CD8-positive, alpha-beta memory T cell (primary cell): ENCODE data around the gene SLC17A7. TPM values are rescaled to one million over a fixed set of nuclear protein-coding genes. Genes with fewer than 3 reads are reported as not detected.

Source experiments
- CTCF ChIA-PET: fragments of 350-600 bp; sonication (Branson Sonifier 250); formaldehyde crosslinking; loops from one replicate; lab custom pipeline; 2021; ENCODE audit warnings: antibody characterized with exemption; lab: Charles Lee
- POLR2A ChIA-PET: fragments of 350-600 bp; sonication (Branson Sonifier 250); formaldehyde crosslinking; loops from one replicate; lab custom pipeline; 2021; ENCODE audit warnings: antibody characterized with exemption; lab: Charles Lee
- DNase-seq, 5 donors: peaks; one replicate each; pipeline versions ENCODE4 v3.0.0 to v3.0.0-alpha.2; 2020 to 2022; ENCODE audit warnings: mixed read lengths in 1 of 5
- H3K27ac ChIP-seq: one replicate; pipeline ENCODE4 v1.7.0; 2013; ENCODE audit warnings: low read depth, mild to moderate bottlenecking, low read length, moderate library complexity
- H3K27me3 ChIP-seq: 2 replicates; pipeline ENCODE4 v1.7.0; 2013; ENCODE audit warnings: low read length, mild to moderate bottlenecking; ENCODE audit not compliant: insufficient read depth, poor library complexity, severe bottlenecking
- H3K36me3 ChIP-seq: 2 replicates; pipeline ENCODE4 v1.7.0; 2013; ENCODE audit warnings: mild to moderate bottlenecking, low read length, moderate library complexity; ENCODE audit not compliant: insufficient read depth
- H3K4me1 ChIP-seq: 2 replicates; pipeline ENCODE4 v1.7.0; 2013; ENCODE audit warnings: mild to moderate bottlenecking, low read length, moderate library complexity; ENCODE audit not compliant: insufficient read depth
- H3K4me3 ChIP-seq: 2 replicates; pipeline ENCODE4 v1.7.0; 2013; ENCODE audit warnings: mild to moderate bottlenecking, low read length
- H3K9me3 ChIP-seq: 2 replicates; pipeline ENCODE4 v1.7.0; 2013; ENCODE audit warnings: mild to moderate bottlenecking, low read length
- H3K27ac Mint-ChIP-seq, 8 donors: one replicate each; pipeline ENCODE4 v1.8.0; 2020 to 2021; ENCODE audit warnings: mixed read lengths in 8 of 8, mild to moderate bottlenecking in 6 of 8, inconsistent platforms in 3 of 8, moderate library complexity in 3 of 8
- H3K27me3 Mint-ChIP-seq, 2 donors: one replicate each; pipeline ENCODE4 v1.8.0; 2020 to 2021; ENCODE audit warnings: mixed read lengths in 2 of 2, mild to moderate bottlenecking in 1 of 2, moderate library complexity in 1 of 2
- H3K36me3 Mint-ChIP-seq, 3 donors: one replicate each; pipeline ENCODE4 v1.8.0; 2020 to 2021; ENCODE audit warnings: mixed read lengths in 3 of 3, inconsistent platforms in 1 of 3, mild to moderate bottlenecking in 1 of 3
- H3K4me1 Mint-ChIP-seq, 3 donors: one replicate each; pipeline ENCODE4 v1.8.0; 2020 to 2021; ENCODE audit warnings: mixed read lengths in 3 of 3, inconsistent platforms in 1 of 3, mild to moderate bottlenecking in 1 of 3
- H3K4me3 Mint-ChIP-seq, 7 donors: one replicate each; pipeline ENCODE4 v1.8.0; 2020 to 2021; ENCODE audit warnings: mixed read lengths in 7 of 7, mild to moderate bottlenecking in 6 of 7, moderate library complexity in 4 of 7, inconsistent platforms in 2 of 7
- H3K9me3 Mint-ChIP-seq, 5 donors: one replicate each; pipeline ENCODE4 v1.8.0; 2020 to 2022; ENCODE audit warnings: mixed read lengths in 5 of 5, mild to moderate bottlenecking in 3 of 5, moderate library complexity in 2 of 5, inconsistent platforms in 1 of 5
- polyA plus RNA-seq: library from polyadenylated mRNA; unstranded; fragments of 300-500 nt; fragmentation: Illumina TruSeq; gene quantifications from one replicate; pipeline ENCODE4 v1.2.3, GENCODE V29; 2021
- total RNA-seq, 2 experiments: library from RNA; stranded (reverse); gene quantifications; one replicate each; pipeline ENCODE4 v1.2.3, GENCODE V29; 2021

The SLC17A7 gene
- total and polyA plus RNA-seq, 3 experiments from 2014 or later, result 0.07 to 0.09 TPM; not detected in 1

DNA sequence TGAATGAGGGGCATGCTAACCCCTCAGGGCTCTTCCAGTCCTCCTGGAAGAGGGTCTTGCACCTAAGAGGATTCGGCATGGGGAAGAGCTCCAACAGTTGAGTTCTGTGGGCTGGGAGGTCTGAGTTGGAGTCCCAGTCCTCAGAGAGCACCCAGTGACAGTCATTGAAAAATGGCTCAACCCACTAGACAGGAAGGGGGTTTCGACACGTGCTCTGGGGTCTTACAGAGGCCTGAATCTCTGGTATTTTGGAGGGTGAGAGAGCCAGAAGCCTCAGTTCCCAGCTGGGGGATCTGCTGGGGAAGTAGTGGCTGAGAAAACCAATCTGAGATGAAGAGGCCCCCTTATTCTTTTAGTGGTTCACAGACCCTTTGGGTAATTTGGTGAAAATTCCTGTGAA lies 27.1 kb downstream of the SLC17A7 start:
- peaks cover 22 to 29% (median 27%) of the 10 kb centered on the region in 3 donors for H3K4me1 Mint-ChIP-seq
- H3K27me3 Mint-ChIP-seq, result peaks cover 17 to 19% of the 10 kb centered on the region in 2 donors
- no peak overlapping the region for H3K4me3 Mint-ChIP-seq
- Histone ChIP-seq H3K27ac (no peak overlapping the region), H3K36me3 (no peaks in the 10 kb centered on the region), H3K4me1 (peaks cover 23% of the 10 kb centered on the region), H3K9me3 (no peaks in the 10 kb centered on the region), H3K4me3 (no peak overlapping the region), H3K27me3 (no peaks in the 10 kb centered on the region)
- ChIA-PET CTCF (interaction anchor here (1.3 kb wide), 1 partner anchor 316 kb away, joined by 4 read pairs; no protein-coding TSS in a partner anchor), POLR2A (no interaction called here)
- peak overlapping the region in 1 of 8 donors; percentile 63 for H3K27ac Mint-ChIP-seq
- H3K9me3 Mint-ChIP-seq, result no peaks in the 10 kb centered on the region
- no peak for DNase-seq
- no peaks in the 10 kb centered on the region for H3K36me3 Mint-ChIP-seq

DNA sequence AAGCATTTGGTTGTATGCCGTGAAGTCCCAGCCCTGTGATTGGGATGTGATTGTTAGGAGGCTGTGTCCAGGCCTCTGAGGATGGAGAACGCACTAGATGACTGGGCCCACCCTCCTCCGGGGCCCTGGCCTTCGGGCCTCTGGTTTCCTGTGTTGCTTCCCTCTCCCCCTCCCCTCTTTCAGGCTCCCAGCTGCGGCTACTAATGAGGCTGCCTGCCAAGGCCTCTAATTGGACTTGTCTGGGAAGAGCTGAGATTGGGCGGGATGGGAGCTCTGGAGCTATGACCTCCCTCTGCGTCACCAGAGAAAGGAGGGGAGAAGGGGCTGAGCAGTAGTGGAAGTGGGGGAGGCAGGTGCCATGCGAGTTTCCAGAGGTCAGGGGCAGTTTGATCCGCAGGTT lies 28.0 kb downstream of the SLC17A7 start:
- H3K9me3 Mint-ChIP-seq, result no peaks in the 10 kb centered on the region
- H3K4me3 Mint-ChIP-seq, result no peak overlapping the region
- Histone ChIP-seq H3K9me3 (no peaks in the 10 kb centered on the region), H3K36me3 (no peaks in the 10 kb centered on the region), H3K27ac (no peak overlapping the region), H3K4me3 (no peak overlapping the region), H3K4me1 (peaks cover 32% of the 10 kb centered on the region), H3K27me3 (no peaks in the 10 kb centered on the region)
- peaks cover 30 to 38% (median 36%) of the 10 kb centered on the region in 3 donors for H3K4me1 Mint-ChIP-seq
- ChIA-PET CTCF (interaction anchor here (0.7 to 1.3 kb wide), 2 partner anchors 151 to 316 kb away, joined by 3 to 4 read pairs; no protein-coding TSS in a partner anchor), POLR2A (no interaction called here)
- DNase-seq, result no peak
- peak overlapping the region in 2 of 8 donors; percentile 27 to 72 for H3K27ac Mint-ChIP-seq
- H3K27me3 Mint-ChIP-seq, result peaks cover 11 to 13% of the 10 kb centered on the region in 2 donors
- H3K36me3 Mint-ChIP-seq, result no peaks in the 10 kb centered on the region

- POLR2A ChIA-PET, result no interaction called here
- Histone ChIP-seq H3K9me3 (no peaks in the 10 kb centered on the region), H3K4me1 (peaks cover 41% of the 10 kb centered on the region), H3K27ac (no peak overlapping the region), H3K4me3 (no peak overlapping the region), H3K36me3 (no peaks in the 10 kb centered on the region), H3K27me3 (no peaks in the 10 kb centered on the region)
- peak overlapping the region in 1 of 7 donors; percentile 46 for H3K4me3 Mint-ChIP-seq
- CTCF ChIA-PET, result interaction anchor here (0.9 to 2.2 kb wide), 3 partner anchors 8 to 31 kb away, joined by 3 to 6 read pairs (median 5); no protein-coding TSS in a partner anchor
- DNase-seq, result no peak
- H3K27me3 Mint-ChIP-seq, result peaks cover 0 to 6% of the 10 kb centered on the region in 2 donors
- no peaks in the 10 kb centered on the region for H3K9me3 Mint-ChIP-seq
- H3K27ac Mint-ChIP-seq, result peak overlapping the region in 5 of 8 donors; percentile 15 to 72 (median 29)
- no peaks in the 10 kb centered on the region for H3K36me3 Mint-ChIP-seq
- H3K4me1 Mint-ChIP-seq, result peaks cover 36 to 50% (median 47%) of the 10 kb centered on the region in 3 donors
These were observed 29.5 kb downstream of the SLC17A7 start for GRCh38 chr19:49411681-49412326.

DNA sequence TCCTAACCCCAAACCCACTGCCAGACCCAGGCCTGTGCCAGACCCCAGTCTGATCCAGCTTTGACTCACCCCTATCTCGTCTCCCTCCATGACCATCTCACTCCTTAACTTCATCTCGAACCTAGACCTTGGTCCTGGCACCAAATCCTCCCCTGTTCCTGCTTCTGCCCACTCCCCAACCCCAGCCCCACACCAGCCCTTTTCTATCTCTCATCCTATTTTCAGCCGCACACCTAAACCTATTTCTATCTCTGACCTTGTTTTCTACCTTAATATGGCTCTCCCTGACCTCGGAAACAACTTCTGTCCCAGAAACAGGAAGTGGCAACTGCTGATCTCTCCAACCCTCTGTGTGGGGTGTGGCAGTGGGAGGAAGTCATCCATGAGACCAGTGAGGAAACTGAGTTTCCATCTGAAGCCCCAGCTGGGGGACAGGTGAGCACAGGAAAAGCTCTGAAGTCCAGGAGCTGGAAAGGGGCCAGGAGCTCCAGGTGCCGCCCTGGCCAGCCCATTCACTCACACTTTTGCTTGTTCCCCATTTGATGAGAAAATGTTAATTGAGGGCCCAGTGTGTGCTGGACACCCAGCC lies 31.8 kb downstream of the SLC17A7 start:
- peak overlapping the region; percentile 3 for H3K27ac ChIP-seq
- peaks cover 0 to 6% of the 10 kb centered on the region in 2 donors for H3K27me3 Mint-ChIP-seq
- peak overlapping the region; percentile 5 for H3K4me3 ChIP-seq
- H3K9me3 Mint-ChIP-seq, result no peaks in the 10 kb centered on the region
- peaks cover 41% of the 10 kb centered on the region for H3K4me1 ChIP-seq
- DNase-seq, result no peak
- no peaks in the 10 kb centered on the region for H3K36me3 Mint-ChIP-seq
- ChIA-PET CTCF (interaction anchor here (0.9 to 1.5 kb wide), 4 partner anchors 18 to 64 kb away, joined by 3 to 4 read pairs (median 4); partner anchors contain the start of gene FLT3LG), POLR2A (interaction anchor here (1.0 kb wide), 1 partner anchor 41 kb away, joined by 3 read pairs; no protein-coding TSS in a partner anchor)
- H3K27ac Mint-ChIP-seq, result peak overlapping the region; percentile 63 to 96 (median 82)
- H3K4me1 Mint-ChIP-seq, result peaks cover 36 to 54% (median 50%) of the 10 kb centered on the region in 3 donors
- no peaks in the 10 kb centered on the region for H3K9me3 ChIP-seq
- H3K4me3 Mint-ChIP-seq, result peak overlapping the region; percentile 0 to 79 (median 55)
- H3K36me3 ChIP-seq, result no peaks in the 10 kb centered on the region
- no peaks in the 10 kb centered on the region for H3K27me3 ChIP-seq

- DNase-seq, result no peak
- H3K4me1 ChIP-seq, result peaks cover 41% of the 10 kb centered on the region
- POLR2A ChIA-PET, result interaction anchor here (1.0 kb wide), 1 partner anchor 41 kb away, joined by 3 read pairs; no protein-coding TSS in a partner anchor
- H3K4me3 ChIP-seq, result peak overlapping the region; percentile 5
- H3K9me3 ChIP-seq, result no peaks in the 10 kb centered on the region
- H3K27me3 ChIP-seq, result no peaks in the 10 kb centered on the region
- H3K27ac Mint-ChIP-seq, result peak overlapping the region in 7 of 8 donors; percentile 63 to 96 (median 84)
- peaks cover 0 to 4% of the 10 kb centered on the region in 2 donors for H3K27me3 Mint-ChIP-seq
- H3K36me3 Mint-ChIP-seq, result no peaks in the 10 kb centered on the region
- no peaks in the 10 kb centered on the region for H3K36me3 ChIP-seq
- CTCF ChIA-PET, result interaction anchor here (0.9 to 1.5 kb wide), 4 partner anchors 17 to 65 kb away, joined by 3 to 4 read pairs (median 4); partner anchors contain the start of gene FLT3LG
- peaks cover 36 to 54% (median 50%) of the 10 kb centered on the region in 3 donors for H3K4me1 Mint-ChIP-seq
- H3K27ac ChIP-seq, result peak overlapping the region; percentile 3
- no peaks in the 10 kb centered on the region for H3K9me3 Mint-ChIP-seq
- peak overlapping the region in 6 of 7 donors; percentile 19 to 72 (median 55) for H3K4me3 Mint-ChIP-seq
These were observed 32.4 kb downstream of the SLC17A7 start for GRCh38 chr19:49408816-49409440.

DNA sequence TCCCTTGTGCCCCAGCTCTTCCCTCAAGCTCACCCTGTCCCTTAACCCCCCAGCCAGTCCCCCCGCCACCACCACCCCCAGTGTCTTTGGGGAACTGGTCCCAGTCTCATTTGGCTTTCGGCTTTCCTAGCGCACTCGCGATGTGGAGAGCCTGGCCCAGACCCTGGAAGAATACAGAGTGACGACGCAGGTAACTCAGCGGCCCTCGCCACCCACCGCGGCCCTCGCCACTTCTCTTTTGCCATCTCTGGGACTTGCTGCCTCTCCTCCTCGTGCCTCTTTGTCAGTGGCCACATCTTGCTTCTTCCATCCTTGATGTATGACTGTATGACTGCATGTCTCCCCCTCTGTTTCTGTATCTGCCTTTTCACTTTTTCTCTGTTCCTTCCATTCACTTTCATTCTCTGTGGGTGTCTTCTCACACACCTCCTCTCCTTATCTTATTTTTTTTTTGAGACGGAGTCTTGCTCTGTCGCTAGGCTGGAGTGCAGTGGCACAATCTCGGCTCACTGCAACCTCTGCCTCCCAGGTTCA lies 33.8 kb downstream of the SLC17A7 start:
- no peak overlapping the region for H3K4me3 ChIP-seq
- no peaks in the 10 kb centered on the region for H3K9me3 Mint-ChIP-seq
- ChIA-PET CTCF (interaction anchor here (0.9 to 1.0 kb wide), 2 partner anchors 9 to 66 kb away, joined by 3 read pairs; no protein-coding TSS in a partner anchor), POLR2A (no interaction called here)
- DNase-seq, result no peak
- no peaks in the 10 kb centered on the region for H3K27me3 ChIP-seq
- H3K36me3 Mint-ChIP-seq, result no peaks in the 10 kb centered on the region
- no peaks in the 10 kb centered on the region for H3K36me3 ChIP-seq
- no peaks in the 10 kb centered on the region for H3K9me3 ChIP-seq
- H3K27me3 Mint-ChIP-seq, result peaks cover 0 to 4% of the 10 kb centered on the region in 2 donors
- no peak overlapping the region for H3K4me3 Mint-ChIP-seq
- H3K27ac Mint-ChIP-seq, result peak overlapping the region in 3 of 8 donors; percentile 54 to 74 (median 66)
- peaks cover 36 to 54% (median 49%) of the 10 kb centered on the region in 3 donors for H3K4me1 Mint-ChIP-seq
- H3K27ac ChIP-seq, result no peak overlapping the region
- peaks cover 41% of the 10 kb centered on the region for H3K4me1 ChIP-seq

GRCh38 chr19:49407079-49407478 lies 34.2 kb downstream of the SLC17A7 start:
- no peak overlapping the region for H3K4me3 ChIP-seq
- H3K27ac ChIP-seq, result no peak overlapping the region
- no peaks in the 10 kb centered on the region for H3K9me3 Mint-ChIP-seq
- H3K27me3 Mint-ChIP-seq, result peaks cover 0 to 4% of the 10 kb centered on the region in 2 donors
- H3K4me1 ChIP-seq, result peaks cover 39% of the 10 kb centered on the region
- no peaks in the 10 kb centered on the region for H3K36me3 ChIP-seq
- H3K27me3 ChIP-seq, result no peaks in the 10 kb centered on the region
- no peaks in the 10 kb centered on the region for H3K36me3 Mint-ChIP-seq
- POLR2A ChIA-PET, result no interaction called here
- CTCF ChIA-PET, result interaction anchor here (0.9 to 1.2 kb wide), 3 partner anchors 10 to 66 kb away, joined by 3 read pairs; no protein-coding TSS in a partner anchor
- peaks cover 33 to 51% (median 45%) of the 10 kb centered on the region in 3 donors for H3K4me1 Mint-ChIP-seq
- H3K27ac Mint-ChIP-seq, result no peak overlapping the region
- no peaks in the 10 kb centered on the region for H3K9me3 ChIP-seq
- no peak for DNase-seq
- H3K4me3 Mint-ChIP-seq, result no peak overlapping the region
